Pons (tissue), 1 donor: ENCODE measurements around the gene RNFT2.
"Not testable (repeated sequence)": the region's sequence is repeated elsewhere in the genome, so short reads cannot be mapped to it uniquely, and the experiment has no call there.

ENCODE experiments used
- DNase-seq: peaks from one replicate; pipeline ENCODE4 v3.0.0-alpha.2; 2016; ENCODE audit warnings: low spot score

RNFT2 gene

GRCh38 chr12:116797885-116798284 is 59.8 kb downstream of the RNFT2 start:
- DNase-seq, result no peak

GRCh38 chr12:116798719-116799118 is 60.6 kb downstream of the RNFT2 start:
- no peak for DNase-seq

DNA sequence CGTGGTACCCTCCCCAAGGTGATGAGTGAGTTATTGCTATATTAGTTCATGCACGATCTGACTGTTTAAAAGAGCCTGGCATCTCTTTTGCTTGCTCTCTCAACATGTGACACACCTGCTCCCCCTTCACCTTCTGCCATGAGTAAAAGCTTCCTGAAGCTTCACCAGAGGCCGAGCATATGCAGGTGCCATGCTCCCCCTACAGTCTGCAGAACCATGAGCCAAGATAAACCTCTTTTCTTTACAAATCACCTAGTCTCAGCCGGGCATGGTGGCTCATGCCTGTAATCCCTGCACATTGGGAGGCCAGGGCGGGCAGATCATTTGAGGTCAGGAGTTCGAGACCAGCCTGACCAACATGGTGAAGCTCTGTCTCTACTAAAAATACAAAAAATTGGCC is 61.8 kb downstream of the RNFT2 start:
- DNase-seq, result no peak

DNA sequence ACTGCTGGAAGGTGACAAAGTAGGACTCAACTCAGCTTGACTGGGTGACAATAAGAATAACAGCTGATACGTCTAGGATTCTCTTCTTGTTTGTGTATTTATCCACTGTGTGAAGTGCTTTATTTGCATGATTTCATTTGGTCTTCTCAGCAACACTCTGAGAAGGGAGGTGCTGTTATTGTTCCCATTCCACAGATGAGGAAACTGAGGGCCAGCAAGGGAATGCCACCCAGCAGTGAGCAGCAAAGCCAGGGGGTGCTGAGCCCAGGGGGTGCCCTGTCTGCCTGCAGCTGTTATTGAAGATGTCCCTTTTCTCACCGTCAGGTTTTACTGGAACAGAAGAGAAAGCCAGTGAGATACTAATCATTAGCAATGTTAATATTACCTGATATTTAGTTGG is 62.8 kb downstream of the RNFT2 start:
- DNase-seq, result no peak

- DNase-seq, result no peak
These were observed 63.9 kb downstream of the RNFT2 start for GRCh38 chr12:116802018-116802417.

DNA sequence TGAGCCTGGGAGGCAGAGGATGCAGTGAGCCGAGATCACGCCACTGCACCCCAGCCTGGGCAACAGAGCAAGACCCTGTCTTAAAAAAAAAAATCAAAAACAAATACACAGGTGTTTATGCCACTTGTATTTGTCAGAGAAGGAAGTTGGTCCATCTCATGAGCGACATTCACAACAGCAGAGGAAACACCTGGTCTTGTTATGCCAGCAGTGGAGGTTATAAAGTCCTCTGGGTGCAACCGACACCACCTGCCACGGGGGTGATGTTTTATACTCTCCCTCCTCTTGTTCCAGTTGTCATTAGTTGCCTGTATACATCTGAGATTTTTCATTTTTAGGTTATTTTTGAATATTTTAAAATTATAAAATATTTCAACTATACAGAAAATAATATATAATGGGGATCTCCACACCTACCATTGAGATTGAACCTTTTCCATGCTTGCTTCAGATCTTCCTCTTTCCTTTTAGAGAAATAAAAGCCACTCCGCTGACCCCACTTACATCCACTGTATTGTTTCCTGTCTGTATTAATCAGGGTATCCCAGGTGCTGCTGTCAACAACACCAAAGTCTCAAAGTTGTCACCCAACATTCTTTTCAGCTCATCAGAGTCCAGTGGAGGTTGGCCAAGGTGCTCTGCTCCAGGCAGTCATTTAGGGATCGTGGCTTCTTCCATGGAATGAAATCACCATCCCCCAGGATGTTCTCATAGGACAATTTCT is 65.1 kb downstream of the RNFT2 start:
- no peak for DNase-seq

DNA sequence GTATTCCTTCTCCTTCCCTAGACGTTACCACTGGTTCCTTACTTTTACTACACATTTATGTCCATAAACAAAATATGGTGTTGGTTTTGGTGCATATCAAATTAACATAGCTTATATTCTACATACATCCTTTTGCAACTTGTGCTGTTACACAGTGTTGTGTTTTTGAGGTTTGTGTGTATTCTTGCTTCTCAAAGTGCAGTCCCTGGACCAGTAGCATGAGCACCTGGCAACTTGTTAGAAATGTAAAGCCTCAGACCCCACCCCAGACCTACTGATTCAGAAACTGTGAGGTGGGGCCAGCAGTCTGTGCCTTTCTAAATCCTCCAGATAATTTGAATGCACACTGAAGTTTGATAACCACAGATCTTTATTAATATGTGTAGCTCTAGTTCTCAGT is 65.9 kb downstream of the RNFT2 start:
- no peak for DNase-seq

DNA sequence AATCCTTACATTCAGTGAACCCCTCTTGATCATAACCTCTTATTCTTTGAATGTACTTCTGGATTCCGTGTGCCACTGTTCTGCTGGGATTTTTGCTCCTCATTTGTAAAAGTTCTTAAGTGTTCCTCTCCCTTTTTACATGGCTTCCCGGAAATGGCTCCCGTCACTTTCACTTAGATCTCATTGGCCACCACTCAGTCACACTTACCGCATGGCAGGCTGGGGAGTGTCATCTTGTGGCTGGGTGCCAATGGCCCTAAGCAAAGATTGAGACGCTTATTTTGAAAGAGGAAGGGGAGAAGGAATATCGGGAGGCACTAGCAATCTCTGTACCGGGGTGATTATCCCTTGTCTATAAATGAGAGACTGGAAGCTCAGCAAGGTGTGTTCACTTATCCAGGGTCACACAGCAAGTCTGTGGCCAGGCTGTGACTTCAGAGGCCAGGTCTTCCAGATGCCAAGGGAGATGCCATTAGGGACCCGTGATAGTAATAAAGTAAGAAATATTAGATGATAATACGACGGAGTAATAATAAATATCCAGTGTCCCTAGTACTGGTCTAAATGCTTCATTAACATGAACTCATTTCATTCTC is 68.8 kb downstream of the RNFT2 start:
- DNase-seq, result no peak

DNA sequence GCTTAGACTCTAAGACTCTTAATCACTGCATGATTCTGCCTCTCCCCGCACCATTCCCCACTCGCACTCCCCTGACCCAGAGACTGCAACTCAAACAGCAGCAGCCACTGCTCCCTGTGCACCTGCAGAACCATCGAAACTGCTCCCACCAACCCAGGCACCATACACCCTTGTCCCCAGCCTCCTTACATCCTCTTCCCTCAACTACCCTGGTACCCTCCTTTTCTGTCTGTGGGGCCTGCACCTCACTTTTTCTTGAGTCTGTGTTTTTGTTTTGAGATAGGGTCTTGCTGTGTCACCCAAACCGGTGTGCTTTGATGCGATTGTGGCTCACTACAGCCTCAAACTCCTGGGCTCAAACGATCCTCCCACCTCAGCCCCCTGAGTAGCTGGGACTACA is 69.4 kb downstream of the RNFT2 start:
- no peak for DNase-seq

DNA sequence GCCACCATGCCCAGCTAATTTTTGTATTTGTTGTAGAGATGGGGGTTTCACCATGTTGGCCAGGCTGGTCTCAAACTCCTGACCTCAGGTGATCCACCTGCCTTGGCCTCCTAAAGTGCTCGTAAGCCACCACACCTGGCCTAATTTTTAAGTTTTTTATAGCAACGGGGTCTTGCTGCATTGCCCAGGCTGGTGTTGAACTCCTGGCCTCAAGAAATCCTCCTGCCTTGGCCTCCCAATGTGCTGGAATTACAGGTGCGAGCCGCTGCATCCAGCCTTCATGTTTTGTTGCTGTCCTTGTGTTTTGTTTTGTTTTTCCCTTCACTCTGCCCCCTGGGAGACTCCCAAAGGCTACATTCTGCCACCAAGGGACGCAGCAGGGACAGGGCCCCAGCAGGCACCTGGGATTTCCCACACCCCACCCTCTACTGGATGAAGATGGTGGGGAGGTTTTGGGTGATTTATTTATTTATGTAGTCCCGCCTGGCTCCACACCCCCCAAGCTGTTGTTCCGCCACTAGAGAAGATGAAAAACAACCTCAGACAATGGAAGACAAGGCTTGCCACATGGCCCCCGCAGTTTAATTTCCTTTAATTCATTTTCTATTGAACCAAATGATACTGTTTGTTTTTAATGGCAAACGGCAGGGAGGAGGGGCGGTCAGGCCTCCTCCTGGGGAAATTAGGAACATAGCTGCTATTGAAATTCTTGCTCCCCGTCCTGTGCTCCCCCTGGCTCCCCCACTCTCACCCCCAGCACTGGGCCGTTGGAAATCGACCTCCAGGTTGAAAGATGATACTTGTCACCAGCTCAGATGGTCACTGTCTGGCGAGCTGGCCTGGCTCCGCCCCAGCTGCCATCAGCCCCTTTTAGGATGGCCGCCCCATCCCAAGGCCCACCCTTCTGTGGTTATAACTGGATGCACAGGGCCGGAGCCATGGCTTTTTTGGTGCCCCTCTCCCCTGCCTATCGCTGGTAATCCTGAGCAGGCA is 70.3 kb downstream of the RNFT2 start:
- DNase-seq, result no peak

DNA sequence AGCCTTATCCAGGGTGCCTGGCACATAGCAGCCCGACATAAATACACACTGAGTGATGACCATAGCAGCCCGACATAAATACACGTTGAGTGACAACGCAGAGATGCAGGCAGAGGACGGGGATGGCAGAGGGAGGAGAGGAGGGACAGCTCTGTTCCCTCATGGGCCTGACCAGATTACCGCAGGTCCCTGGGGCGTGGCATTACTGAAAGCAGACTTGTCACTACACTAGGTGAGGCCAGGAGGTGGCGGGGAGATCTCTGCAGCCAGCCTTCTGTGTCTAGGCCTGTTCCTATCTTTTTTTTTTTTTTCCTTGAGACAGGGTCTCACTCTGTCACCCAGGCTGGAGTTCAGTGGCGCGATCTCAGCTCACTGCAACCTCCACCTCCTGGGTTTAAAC is 74.1 kb downstream of the RNFT2 start:
- no peak for DNase-seq

GRCh38 chr12:116813271-116814041 is 75.3 kb downstream of the RNFT2 start:
- no peak for DNase-seq

GRCh38 chr12:116814766-116815165 is 76.7 kb downstream of the RNFT2 start:
- not testable (repeated sequence) for DNase-seq

GRCh38 chr12:116818341-116818856 is 80.3 kb downstream of the RNFT2 start:
- peak; percentile 15 for DNase-seq

GRCh38 chr12:116818948-116819832 is 81.1 kb downstream of the RNFT2 start:
- DNase-seq, result peak; percentile 86

DNA sequence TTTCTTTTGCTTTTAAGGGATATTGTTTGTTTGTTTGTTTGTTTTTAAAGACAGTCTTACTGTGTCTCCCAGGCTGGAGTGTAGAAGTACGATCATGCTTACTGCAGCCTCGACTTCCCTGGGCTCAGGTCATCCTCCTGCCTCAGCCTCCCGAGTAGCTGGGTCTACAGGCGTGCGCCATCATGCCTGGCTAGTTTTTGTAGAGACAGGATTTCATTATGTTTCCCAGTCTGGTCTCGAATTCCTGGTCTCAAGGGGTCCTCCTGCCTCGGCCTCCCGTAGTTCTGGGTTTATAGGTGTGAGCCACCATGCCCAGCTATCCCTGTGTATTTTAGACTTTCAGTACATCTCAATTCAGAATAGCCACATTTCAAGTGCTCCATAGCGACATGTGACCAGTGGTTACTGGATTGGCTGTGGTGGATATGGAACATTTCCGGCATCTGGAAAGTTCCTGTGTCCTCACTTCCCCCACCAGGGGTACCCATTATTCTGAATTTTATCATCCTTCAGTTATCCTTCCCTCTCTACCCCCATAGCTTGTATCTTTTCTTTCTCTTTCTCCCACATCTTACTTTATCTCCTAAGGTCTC is 82.0 kb downstream of the RNFT2 start:
- DNase-seq, result no peak

- DNase-seq, result no peak
These were observed 83.2 kb downstream of the RNFT2 start for GRCh38 chr12:116821291-116821690.

GRCh38 chr12:116827432-116827831 is 89.3 kb downstream of the RNFT2 start:
- DNase-seq, result no peak

- DNase-seq, result no peak
These were observed 94.2 kb downstream of the RNFT2 start for GRCh38 chr12:116832353-116832752.

DNA sequence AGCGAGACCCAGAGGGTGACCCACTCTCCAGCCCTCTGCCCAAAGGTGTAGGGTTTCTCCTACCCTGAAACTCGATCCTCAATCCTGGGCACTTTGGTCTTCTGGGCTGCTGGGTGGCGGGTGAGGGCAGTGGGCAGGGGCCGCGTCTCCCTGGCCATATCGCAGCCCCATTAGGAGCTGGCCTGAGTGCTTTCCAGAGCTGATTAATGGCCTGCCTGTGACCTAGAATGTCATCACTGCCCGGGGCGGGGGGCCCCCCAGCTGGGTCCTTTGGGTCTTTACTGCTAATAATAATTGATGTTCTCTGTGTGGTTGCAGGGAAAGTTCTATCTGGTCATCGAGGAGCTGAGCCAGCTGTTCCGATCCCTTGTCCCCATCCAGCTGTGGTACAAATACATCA is 95.4 kb downstream of the RNFT2 start:
- no peak for DNase-seq
